ENCODE measurements around the gene SFPQ.
"Not testable (repeated sequence)": the region's sequence is repeated elsewhere in the genome, so short reads cannot be mapped to it uniquely, and the experiment has no call there.

SFPQ gene

DNA sequence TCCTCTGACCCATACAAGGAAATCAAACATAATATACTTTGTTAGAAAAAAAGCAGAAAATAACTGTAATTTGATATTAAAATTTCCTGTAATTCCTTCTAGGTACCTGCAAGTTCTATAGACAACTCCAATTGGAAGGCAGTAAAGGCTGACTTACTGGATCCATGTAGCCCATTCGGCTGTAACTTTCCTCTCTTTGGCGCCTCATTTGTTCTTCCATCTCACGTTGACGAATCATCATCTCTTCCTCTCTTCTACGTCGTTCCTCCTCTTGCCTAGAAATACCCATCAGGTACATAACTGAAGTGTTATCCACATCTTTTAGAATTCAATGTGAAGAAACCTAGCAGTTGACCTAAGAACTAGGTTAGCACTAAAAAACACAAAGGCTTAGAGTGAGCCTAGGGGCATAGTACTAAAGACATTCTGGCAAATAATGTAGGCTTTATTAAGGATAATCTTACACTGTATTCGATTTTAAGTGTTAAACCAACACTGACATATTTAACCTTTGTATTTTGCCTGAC lies 5.1 kb downstream of the SFPQ start:
- DNase-seq (ENCODE audit: low read depth in 1 of 2, low spot score in 1 of 2): no peak

- no peak for DNase-seq (ENCODE audit: low read depth in 1 of 2, low spot score in 1 of 2)
These were observed 6.7 kb downstream of the SFPQ start for GRCh38 chr1:35186239-35186638.

DNA sequence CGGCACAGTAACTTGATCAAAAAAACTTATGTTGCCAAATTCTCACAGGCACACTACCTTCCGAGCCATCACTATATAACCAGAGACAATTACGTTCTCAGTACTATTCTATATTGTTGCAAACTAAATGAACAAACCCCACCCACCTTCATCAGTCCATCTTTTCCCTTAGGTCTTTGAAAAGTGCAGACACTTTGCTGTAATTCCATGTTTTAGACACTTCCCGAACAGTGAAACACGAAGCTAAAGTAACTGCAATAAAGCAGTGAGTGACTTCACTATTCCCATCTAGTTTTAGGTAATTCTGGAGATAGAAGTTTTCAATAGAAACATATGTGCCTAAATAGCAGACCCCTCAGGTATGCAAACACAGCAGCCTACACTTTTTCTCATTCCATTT lies 7.7 kb downstream of the SFPQ start:
- DNase-seq (ENCODE audit: low read depth in 1 of 2, low spot score in 1 of 2): no peak

DNA sequence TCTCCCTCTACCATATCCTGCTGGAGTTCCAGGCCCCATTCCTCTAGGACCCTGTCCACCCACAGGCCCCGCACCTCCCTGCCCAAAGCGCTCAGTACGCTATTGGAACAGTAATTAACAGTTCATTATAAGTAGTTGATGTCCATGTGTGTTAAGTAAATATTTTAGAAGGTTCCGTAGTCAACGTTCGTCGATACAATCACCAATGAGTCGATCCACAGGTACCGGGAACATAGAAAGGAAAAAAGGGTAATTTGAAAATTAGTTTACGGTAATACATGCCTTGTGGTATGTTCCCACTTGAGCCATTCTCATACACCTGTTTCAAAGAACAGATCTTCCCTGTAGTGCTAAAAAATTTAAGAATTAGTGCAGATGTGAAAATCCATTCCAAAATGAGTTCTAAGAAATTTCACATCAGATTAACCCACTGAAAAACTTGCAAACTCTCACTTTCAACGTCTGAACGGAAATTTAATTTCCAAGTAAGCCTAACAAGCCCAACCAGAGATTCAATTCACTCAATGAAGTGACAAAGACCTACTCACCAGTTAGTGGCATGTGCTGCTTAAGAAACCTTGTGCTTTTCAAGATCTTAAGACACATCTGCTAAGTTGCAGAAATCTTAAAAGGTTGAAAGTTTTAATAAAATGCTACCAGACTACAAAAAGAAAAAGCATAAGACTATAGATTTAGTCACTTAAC lies 8.3 kb downstream of the SFPQ start:
- no peak for DNase-seq (ENCODE audit: low read depth in 1 of 2, low spot score in 1 of 2)

DNA sequence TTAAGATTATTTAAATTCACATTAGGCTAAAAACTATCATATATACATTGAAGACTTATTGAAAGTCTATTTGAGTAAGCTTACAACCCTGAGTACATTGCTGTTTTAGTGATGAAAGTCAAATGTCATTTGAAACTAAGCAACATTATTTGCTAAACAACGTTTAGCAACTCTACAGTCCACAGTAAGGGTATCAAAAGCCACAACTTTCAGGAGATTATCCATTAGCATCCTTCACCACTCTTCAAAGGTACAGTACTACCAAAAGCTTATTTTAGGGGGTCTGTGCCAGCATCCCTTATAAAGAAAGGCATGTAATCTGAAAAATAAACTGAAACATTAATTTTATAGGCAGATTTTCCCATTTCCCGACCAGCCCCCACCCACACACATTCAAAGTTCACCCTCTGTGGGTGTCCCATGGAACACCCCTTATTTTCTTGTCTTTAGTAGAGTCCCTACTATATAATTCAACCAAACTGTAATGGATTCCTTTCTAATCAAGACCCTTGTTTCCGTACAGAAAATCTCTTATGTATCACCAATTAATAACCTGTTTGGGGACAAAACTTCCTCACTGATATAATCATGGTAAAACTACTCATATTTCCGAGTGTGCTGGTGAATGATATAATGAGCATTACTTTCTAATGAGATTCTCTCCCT lies 11.0 kb downstream of the SFPQ start:
- no peak for DNase-seq (ENCODE audit: low read depth in 1 of 2, low spot score in 1 of 2)

DNA sequence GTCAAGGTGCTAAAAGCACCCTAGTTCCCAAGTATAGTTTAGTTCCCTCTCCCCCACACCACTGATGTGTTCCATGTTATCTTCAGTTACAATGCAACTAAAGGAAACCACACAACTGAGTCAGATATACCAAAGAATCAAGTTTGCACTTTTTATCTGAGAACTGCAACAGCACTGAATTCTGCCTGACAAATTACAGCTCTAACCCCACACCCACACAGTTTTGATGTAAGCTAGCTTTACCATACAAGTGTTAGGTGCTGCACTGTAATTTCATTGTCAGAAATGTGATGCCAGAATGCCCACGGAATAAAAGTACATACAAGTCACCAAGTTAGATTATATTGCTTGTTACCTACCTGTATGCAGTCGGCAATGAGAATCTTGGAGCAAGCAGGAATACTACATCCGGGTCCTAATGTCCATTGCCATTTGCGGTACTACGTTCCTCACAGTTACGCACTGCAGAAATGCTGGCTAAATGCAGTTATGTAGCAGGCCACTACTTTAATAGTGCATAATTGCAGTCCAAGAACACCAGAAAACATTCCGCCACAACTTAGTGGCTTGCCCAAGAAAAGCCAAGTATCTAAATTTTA lies 12.1 kb downstream of the SFPQ start:
- no peak for DNase-seq (ENCODE audit: low read depth in 1 of 2, low spot score in 1 of 2)

- DNase-seq (ENCODE audit: low read depth in 1 of 2, low spot score in 1 of 2): no peak
These were observed 13.0 kb downstream of the SFPQ start for GRCh38 chr1:35179908-35180307.

- no peak for DNase-seq (ENCODE audit: low read depth in 1 of 2, low spot score in 1 of 2)
These were observed 14.0 kb downstream of the SFPQ start for GRCh38 chr1:35178874-35179380.

- no peak for DNase-seq (ENCODE audit: low read depth in 1 of 2, low spot score in 1 of 2)
These were observed 14.7 kb downstream of the SFPQ start for GRCh38 chr1:35178295-35178695.

DNA sequence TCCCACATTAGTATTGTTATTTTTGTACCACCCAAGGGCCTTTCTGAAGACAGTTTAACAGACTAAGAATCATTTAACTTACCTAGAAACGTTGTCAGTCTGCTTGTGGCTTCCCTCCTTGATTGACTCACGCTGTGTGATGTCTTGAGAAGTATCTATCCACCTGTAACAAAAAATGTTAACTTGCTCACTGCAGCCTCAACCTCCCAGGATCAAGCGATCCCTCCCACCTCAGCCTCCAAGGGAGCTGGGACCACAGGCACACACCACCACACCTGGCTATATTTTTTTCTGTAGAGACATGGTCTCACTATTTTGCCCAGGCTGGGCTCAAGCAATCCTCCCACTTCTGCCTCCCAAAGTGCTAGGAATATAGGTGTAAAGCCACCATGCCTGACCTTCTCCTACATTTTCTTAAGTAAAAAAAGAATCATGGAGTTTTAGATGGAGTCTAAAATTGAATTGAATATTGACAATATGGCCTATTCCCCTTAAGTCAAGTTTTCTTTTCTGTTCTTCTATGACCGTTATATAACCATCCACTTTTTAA lies 15.6 kb downstream of the SFPQ start:
- DNase-seq (ENCODE audit: low read depth in 1 of 2, low spot score in 1 of 2): no peak

DNA sequence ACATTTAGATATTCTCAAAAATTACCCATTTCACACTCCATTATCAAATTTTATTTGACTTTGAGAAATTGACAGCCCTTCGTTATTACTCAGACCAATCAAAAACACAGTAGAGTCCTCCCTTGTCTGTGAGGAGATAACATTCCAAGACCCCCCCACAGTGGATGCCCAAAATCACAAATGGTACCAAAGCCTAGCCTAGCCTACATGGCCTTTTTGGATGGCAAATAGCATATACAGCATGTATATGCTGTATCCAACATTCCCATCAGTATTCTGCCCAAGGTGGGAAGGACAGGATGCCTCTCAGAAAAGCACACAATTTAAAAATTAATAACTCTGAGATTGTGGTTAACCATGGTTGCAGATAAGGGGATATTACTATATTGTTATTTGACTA lies 17.3 kb downstream of the SFPQ start:
- no peak for DNase-seq (ENCODE audit: low read depth in 1 of 2, low spot score in 1 of 2)

- no peak for DNase-seq (ENCODE audit: low read depth in 1 of 2, low spot score in 1 of 2)
These were observed 17.8 kb downstream of the SFPQ start for GRCh38 chr1:35175098-35175576.

DNA sequence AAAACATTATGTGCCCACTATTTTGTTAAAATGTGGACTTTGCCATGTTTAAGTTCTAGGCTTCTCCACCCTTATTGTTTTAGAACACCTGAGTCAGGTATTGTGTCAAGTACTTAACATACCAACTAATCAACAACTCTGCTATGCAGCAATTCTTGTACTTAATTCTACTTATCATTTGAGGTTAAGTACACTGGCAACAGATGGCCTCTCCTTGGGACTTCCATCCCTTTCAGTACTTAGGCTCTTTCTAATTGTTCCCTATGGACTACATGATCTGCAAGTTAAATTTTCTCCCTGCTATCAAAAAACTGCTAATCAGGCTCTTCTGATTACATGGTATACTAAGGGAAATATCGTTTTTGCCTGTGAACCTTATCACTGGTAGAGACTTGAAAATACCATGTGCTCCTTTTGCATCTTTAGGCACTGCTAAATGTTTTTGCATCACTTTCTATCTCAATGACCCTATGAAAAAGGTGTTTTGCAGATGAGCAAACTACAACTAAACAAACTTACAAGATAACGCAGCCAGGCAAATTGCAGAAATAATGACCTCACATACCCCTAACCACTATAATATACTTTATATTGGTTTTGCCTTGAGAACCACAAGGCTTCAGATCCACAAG lies 18.9 kb downstream of the SFPQ start:
- no peak for DNase-seq (ENCODE audit: low read depth in 1 of 2, low spot score in 1 of 2)

DNA sequence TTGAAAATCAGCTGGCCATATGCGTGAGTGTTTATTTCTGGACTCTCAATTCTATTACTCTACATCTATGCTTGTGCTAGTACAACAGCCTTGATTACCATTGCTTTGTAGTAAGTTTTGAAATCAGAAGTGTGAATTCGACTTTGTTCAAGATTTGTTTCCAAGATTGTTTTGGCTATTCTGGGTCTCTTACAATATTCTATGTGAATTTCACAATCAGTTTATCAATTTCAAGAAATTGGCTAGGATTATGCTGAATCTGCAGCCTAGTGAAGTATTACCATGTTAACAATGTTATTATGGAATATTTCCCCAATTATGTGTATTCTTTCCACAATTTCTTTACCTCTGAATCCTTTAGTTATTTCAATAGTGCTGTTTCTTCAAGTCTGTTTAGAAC lies 19.5 kb downstream of the SFPQ start:
- no peak for DNase-seq (ENCODE audit: low read depth in 1 of 2, low spot score in 1 of 2)

DNA sequence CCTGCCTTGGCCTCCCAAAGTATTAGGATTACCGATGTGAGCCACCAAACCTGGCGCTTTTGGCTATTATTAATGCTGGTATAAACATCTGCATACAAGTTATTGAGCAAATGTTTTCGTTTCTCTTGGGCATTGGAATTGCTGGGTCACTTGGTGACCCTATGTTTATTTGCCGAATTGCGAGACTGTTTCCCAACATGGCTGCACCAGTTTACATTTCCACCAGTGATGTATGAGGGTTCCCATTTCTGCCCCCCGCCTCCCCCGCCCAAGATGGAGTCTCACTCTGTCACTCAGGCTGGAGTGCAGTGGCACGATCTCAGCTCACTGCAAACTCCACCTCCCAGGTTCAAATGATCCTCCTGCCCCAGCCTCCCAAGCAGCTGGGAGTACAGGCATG lies 20.9 kb downstream of the SFPQ start:
- no peak for DNase-seq (ENCODE audit: low read depth in 1 of 2, low spot score in 1 of 2)

DNA sequence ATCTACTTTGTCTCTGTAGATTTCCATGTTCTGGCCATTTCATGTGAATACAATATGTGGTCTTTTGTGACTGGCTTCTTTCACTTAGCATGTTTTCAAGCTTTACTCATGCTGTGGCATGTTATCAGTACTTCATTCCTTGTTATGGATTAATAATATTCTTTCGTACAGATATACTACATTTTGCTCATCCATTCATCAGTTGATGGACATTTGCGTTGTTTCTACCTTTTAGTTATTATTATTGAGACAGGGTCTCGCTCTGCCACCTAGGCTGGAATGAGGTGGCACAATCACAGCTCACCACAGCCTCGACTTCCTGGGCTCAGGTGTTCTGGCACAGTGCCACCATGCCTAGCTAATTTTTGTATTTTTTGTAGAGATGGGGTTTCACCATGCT lies 21.4 kb downstream of the SFPQ start:
- DNase-seq (ENCODE audit: low read depth in 1 of 2, low spot score in 1 of 2): no peak

DNA sequence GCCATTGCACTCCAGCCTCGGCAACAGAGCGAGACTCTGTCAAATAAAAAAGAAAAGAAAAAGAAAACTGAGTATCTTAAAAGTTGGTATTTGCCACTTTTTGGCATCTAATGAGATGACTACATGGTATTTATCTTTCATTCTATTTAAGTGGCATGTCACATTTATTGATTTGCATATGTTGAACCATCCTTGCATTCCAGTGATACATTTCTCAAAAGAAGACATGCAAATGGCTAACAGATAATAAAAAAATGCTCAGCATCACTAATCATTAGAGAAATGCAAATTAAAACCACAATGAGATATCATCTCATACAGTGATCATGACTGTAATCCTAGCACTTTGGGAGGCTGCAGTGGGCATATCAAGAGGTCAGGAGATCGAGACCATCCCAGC lies 28.1 kb downstream of the SFPQ start:
- DNase-seq (ENCODE audit: low read depth in 1 of 2, low spot score in 1 of 2): no peak

DNA sequence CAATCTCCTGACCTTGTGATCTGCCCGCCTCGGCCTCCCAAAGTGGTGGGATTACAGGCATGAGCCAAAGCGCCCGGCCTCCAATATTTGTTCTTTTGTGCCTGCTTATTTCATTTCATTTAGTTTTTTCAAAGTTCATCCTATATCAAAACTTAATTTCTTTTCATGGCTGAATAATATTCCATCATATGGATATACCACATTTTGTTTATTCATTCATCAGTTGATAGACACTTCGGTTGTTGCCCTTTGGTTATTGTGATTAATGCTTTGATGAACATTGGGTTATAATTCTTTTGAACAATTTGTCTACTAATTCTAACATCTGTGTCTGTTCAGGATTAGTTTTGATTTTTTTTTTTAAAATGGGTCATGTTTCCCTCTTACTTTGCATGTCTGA lies 41.7 kb downstream of the SFPQ start:
- DNase-seq (ENCODE audit: low read depth in 1 of 2, low spot score in 1 of 2): no peak

DNA sequence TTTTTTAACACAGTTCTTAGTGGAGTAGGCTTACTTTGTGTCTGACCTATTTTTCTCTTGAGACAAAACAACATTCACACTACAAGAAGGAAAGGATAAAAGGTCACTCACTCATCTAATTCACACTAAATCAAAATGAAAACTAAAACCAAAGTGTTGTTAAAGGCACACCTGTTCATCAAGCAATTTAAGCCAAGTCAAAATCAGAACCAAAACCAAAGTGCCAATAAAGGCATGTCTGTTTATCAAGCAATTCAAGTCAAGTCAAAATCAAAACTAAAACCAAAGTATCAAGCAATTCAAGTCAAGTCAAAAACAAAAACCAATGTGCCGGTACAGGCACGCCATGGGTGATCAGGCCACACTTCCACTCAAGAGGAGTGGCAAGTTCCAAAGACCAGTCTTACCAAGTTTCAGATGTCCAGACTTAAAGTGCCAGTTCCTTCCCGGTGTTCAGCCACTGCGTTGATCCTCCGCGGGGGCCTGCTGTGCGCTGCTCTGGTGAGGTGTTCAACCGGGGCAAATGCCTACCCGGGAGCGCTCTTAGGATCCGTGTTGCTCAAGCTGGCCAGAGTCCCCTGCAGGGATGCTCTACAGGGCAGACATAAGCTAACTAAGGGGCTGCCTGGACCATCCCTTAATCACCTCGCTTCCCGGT lies 46.9 kb downstream of the SFPQ start:
- not testable (repeated sequence) for DNase-seq (ENCODE audit: low read depth in 1 of 2, low spot score in 1 of 2)

DNA sequence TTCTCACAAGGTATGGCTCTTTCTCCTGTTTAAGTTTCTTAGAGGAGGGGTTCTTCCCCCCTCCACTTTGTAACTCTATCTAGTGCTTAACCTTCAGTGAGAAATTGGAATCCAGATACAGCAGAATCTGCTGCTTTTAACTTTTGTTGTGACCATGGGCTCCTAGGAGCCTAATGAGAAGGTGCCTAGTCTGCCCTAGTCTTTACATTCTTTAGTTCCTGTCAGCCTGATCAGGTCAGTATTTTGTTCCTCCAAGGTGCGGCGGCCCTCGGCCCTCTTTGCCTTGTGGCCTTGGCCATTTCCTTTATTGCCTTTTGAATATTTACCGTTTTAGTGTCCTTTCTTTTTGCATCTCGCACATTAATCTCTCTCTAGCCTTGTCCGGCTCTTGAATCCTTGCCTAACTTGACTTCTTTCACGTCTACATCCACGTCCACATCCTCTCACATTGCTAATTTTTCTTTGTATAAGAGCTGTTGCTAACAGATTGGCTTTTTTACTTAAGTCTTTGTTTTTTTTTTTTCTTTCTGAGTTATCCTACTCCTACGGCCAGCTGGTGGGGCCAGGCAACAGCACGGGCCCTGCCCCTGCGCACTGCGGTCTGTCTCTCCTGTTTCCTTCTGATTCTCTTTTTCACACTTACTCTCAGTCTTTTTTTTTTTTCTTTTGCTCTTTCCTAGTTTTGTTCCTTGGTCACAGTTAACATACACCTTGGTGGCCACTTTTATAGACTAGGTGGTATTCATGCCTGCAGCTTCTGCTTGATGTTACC lies 49.0 kb downstream of the SFPQ start:
- no peak for DNase-seq (ENCODE audit: low read depth in 1 of 2, low spot score in 1 of 2)
